Suprapubic skin (tissue), 4 donors: ENCODE results near the gene BPIFB2.

ENCODE experiments used
- POLR2A ChIP-seq, 2 donors: fragments of 450-650 bp; IDR thresholded peaks; one replicate each; pipeline ENCODE4 v1.6.1; 2017; ENCODE audit warnings: antibody characterized with exemption in 2 of 2, mild to moderate bottlenecking in 2 of 2, moderate library complexity in 2 of 2
- POLR2AphosphoS5 ChIP-seq, 3 donors: sonication (generic); formaldehyde crosslinking; IDR thresholded peaks; one replicate each; pipeline ENCODE4 v1.6.1; 2017; ENCODE audit warnings: antibody characterized with exemption in 3 of 3
- TF ChIP-seq, protein P1 (sequence below), 2 donors: fragments of 200-600 bp in 1 of 2; fragments of 450-650 bp in 1 of 2; sonication (generic) in 1 of 2; IDR thresholded peaks; one replicate each; pipeline ENCODE4 v1.5.1; 2016 to 2019; ENCODE audit warnings: antibody characterized with exemption in 2 of 2, mild to moderate bottlenecking in 1 of 2, moderate library complexity in 1 of 2

DNA sequence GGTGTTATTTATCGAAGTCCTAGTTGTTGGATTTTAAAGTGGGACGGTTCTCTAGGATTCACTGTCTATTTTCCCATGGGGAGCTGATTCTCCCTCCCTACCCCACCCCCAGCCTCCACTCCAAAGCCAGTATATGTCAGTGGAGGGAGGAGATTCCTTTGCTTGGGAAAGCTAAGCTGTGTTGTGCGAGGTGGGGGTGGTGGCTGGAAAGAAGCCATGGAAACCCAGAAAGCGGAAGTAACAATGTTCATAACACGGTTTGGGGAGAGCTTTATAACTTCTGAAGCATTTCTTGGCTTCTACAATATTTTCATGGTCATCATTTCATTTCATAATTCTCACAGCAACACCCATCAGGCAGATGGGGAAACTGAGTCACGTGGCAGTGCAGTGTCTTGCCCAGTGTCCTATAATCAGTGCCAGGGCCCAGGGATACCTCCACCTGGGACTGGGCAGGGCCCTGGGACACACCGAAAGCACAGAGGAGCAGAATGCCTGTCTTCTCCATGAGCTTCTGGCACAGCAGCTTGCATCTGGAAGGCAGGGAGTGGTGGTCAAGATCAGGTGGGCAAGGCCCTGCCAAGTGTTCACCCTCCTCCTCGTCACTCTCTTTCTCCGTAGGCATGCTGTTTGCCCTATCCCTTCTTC is 7.8 kb upstream of the BPIFB2 start:
- TF ChIP-seq POLR2AphosphoS5 (IDR thresholded peaks at IDR 0.05) (no peak), POLR2A (IDR thresholded peaks at IDR 0.05) (no peak)
- TF ChIP-seq, protein P1, sequence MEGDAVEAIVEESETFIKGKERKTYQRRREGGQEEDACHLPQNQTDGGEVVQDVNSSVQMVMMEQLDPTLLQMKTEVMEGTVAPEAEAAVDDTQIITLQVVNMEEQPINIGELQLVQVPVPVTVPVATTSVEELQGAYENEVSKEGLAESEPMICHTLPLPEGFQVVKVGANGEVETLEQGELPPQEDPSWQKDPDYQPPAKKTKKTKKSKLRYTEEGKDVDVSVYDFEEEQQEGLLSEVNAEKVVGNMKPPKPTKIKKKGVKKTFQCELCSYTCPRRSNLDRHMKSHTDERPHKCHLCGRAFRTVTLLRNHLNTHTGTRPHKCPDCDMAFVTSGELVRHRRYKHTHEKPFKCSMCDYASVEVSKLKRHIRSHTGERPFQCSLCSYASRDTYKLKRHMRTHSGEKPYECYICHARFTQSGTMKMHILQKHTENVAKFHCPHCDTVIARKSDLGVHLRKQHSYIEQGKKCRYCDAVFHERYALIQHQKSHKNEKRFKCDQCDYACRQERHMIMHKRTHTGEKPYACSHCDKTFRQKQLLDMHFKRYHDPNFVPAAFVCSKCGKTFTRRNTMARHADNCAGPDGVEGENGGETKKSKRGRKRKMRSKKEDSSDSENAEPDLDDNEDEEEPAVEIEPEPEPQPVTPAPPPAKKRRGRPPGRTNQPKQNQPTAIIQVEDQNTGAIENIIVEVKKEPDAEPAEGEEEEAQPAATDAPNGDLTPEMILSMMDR (IDR thresholded peaks at IDR 0.05), result no peak
